Brain microvascular endothelial cell (primary cell): Measurements from ENCODE around the gene NOCT.
"Not testable (repeated sequence)": the region's sequence is repeated elsewhere in the genome, so short reads cannot be mapped to it uniquely, and the experiment has no call there.

Experiments used
- DNase-seq: peaks from one replicate; pipeline ENCODE4 v3.0.0-alpha.2; 2020
- H3K27ac ChIP-seq: fragments of 250-450 bp; sonication (Bioruptor Pico); 2 replicates; pipeline ENCODE4 v1.5.1; 2020; ENCODE audit warnings: mild to moderate bottlenecking, moderate library complexity
- H3K27me3 ChIP-seq: fragments of 250-450 bp; sonication (Bioruptor Pico); replicated peaks from 2 replicates; pipeline ENCODE4 v1.5.1; 2020; ENCODE audit warnings: mild to moderate bottlenecking
- H3K36me3 ChIP-seq: fragments of 250-450 bp; sonication (Bioruptor Pico); replicated peaks from 2 replicates; pipeline ENCODE4 v1.5.1; 2020; ENCODE audit warnings: mild to moderate bottlenecking
- H3K4me3 ChIP-seq: 2 replicates; pipeline ENCODE4 v1.5.1; 2011; ENCODE audit warnings: low read depth, mild to moderate bottlenecking, control low read depth, low read length, moderate library complexity
- in situ Hi-C: cut with HindIII; loops from 2 replicates; pipeline ENCODE4 v1.10.0; 2017; ENCODE audit warnings: low sequenced_read_pairs, low pct_ligation_motif_present
- TF ChIP-seq, protein P1 (sequence below): IDR thresholded peaks from 2 replicates; pipeline ENCODE4 v1.5.1; 2011; ENCODE audit warnings: low read depth, mild to moderate bottlenecking, moderate library complexity, low read length, control low read depth, inconsistent platforms; ENCODE audit errors: missing control alignments

The NOCT gene

GRCh38 chr4:139022835-139023234, 7.3 kb downstream of the NOCT start:
- no peak for DNase-seq
- in situ Hi-C loops: no loop called here
- H3K36me3 ChIP-seq: peaks cover 8% of the 10 kb centered on the region
- TF ChIP-seq, protein P1, sequence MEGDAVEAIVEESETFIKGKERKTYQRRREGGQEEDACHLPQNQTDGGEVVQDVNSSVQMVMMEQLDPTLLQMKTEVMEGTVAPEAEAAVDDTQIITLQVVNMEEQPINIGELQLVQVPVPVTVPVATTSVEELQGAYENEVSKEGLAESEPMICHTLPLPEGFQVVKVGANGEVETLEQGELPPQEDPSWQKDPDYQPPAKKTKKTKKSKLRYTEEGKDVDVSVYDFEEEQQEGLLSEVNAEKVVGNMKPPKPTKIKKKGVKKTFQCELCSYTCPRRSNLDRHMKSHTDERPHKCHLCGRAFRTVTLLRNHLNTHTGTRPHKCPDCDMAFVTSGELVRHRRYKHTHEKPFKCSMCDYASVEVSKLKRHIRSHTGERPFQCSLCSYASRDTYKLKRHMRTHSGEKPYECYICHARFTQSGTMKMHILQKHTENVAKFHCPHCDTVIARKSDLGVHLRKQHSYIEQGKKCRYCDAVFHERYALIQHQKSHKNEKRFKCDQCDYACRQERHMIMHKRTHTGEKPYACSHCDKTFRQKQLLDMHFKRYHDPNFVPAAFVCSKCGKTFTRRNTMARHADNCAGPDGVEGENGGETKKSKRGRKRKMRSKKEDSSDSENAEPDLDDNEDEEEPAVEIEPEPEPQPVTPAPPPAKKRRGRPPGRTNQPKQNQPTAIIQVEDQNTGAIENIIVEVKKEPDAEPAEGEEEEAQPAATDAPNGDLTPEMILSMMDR: no peak
- no peak overlapping the region for H3K4me3 ChIP-seq
- no peaks in the 10 kb centered on the region for H3K27me3 ChIP-seq
- H3K27ac ChIP-seq: no peak overlapping the region

DNA sequence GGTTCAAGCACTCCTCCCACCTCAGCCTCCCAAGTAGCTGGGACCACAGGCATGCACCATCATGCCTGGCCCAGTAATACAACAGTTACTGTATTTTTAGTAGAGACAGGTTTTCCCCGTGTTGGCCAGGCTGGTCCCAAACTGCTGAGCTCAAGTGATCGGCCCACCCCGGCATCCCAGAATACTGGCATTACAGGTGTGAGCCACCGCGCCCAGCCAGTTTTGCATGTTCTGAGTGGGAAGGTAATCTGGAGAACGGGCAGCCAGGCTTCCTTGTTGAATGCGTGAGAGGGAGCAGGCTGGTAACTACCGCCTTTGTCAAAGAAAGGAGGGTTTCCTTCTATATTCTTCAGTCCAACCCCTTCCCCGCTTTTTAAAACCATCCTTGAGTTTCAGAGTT, 9.1 kb downstream of the NOCT start:
- no peak overlapping the region for H3K4me3 ChIP-seq
- DNase-seq: no peak
- in situ Hi-C loops: no loop called here
- H3K27ac ChIP-seq: no peak overlapping the region
- TF ChIP-seq, protein P1: no peak
- H3K27me3 ChIP-seq: no peaks in the 10 kb centered on the region
- peaks cover 6% of the 10 kb centered on the region for H3K36me3 ChIP-seq

DNA sequence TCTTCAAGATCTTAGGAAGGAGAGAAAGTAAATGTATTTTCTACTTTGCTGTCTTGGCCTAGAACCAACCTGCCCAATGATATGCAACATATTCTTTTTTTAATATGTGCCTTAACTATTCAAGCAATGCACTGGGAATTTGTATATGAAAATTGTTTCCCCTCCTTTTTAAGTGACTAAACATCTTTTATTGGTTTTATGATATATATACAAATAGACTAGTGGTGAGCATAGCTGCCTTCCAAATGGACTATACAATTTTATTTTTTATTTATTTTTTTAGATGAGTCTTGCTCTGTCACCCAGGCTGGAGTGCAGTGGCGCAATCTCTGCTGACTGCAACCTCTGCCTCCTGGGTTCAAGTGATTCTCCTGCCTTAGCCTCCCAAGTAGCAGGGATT, 10.3 kb downstream of the NOCT start:
- in situ Hi-C loops: no loop called here
- no peaks in the 10 kb centered on the region for H3K36me3 ChIP-seq
- H3K27ac ChIP-seq: no peak overlapping the region
- no peak for DNase-seq
- no peak overlapping the region for H3K4me3 ChIP-seq
- no peaks in the 10 kb centered on the region for H3K27me3 ChIP-seq
- TF ChIP-seq, protein P1: no peak

GRCh38 chr4:139027776-139028175, 12.2 kb downstream of the NOCT start:
- TF ChIP-seq, protein P1: no peak
- in situ Hi-C loops: no loop called here
- no peak for DNase-seq
- no peaks in the 10 kb centered on the region for H3K27me3 ChIP-seq
- H3K4me3 ChIP-seq: no peak overlapping the region
- no peaks in the 10 kb centered on the region for H3K36me3 ChIP-seq
- H3K27ac ChIP-seq: peak overlapping the region; percentile 25

GRCh38 chr4:139028191-139028661, 12.6 kb downstream of the NOCT start:
- no peak for DNase-seq
- Histone ChIP-seq H3K36me3 (no peaks in the 10 kb centered on the region), H3K4me3 (no peak overlapping the region), H3K27me3 (no peaks in the 10 kb centered on the region), H3K27ac (peak overlapping the region; percentile 25)
- in situ Hi-C loops: no loop called here
- TF ChIP-seq, protein P1: no peak

DNA sequence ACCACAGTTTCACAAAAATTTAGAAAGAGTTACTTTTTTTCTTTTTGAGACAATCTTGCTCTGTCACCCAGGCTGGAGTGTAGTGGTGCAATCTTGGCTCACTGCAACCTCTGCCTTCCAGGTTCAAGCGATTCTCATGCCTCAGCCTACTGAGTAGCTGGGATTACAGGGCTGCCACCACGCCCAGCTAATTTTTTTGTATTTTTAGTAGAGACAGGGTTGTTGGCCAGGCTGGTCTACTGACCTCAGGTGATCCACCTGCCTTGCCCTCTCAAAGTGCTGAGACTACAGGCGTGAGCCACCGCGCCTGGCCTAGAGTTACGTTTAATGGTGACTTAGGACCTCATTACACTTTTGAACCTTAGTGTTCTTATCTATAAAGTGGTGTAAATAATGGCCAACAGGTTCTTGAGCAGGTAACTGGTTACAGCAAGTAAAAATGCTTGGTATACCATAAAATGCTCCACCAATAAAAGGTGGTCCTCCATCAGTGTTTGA, 14.3 kb downstream of the NOCT start:
- H3K4me3 ChIP-seq, H3K27me3 ChIP-seq, DNase-seq, in situ Hi-C loops, H3K27ac ChIP-seq, H3K36me3 ChIP-seq: not testable (repeated sequence)
